Measurements from ENCODE around the gene TMEM184A. TPM values are rescaled to one million over a fixed set of nuclear protein-coding genes. Genes with fewer than 3 reads are reported as not detected.
"Not testable (repeated sequence)": the region's sequence is repeated elsewhere in the genome, so short reads cannot be mapped to it uniquely, and the experiment has no call there.

Gene TMEM184A
- total RNA-seq, 2 donors from 2014 or later, result 4.6 to 5.1 TPM

DNA sequence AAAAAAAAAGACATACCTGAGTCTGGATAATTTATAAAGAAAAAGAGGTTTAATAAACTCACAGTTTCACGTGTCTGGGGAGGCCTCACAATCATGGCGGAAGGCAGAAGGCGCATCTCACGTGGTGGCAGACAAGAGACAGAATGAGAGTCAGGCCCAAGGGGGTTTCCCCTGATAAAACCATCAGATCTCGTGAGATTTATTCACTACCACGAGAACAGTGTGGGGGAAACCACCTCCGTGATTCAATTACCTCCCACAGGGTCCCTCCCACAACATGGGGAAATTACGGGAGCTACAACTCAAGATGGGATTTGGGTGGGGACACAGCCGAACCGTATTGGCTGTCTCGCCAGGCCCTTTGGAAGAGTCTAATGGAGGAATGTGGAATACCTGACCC lies 34.5 kb downstream of the TMEM184A start:
- Histone ChIP-seq H3K27me3 (ENCODE audit: control insufficient read depth, insufficient read depth, low read length, poor library complexity, severe bottlenecking) (peaks cover 4% of the 10 kb centered on the region), H3K36me3 (ENCODE audit: control insufficient read depth, insufficient read depth, low read length) (no peaks in the 10 kb centered on the region), H3K27ac (ENCODE audit: low read depth, low read length) (no peak overlapping the region), H3K9me3 (ENCODE audit: control insufficient read depth, low read length) (peaks cover 8% of the 10 kb centered on the region), H3K4me1 (ENCODE audit: control insufficient read depth, insufficient read depth, low read length) (no peaks in the 10 kb centered on the region), H3K9ac (ENCODE audit: extremely low read depth, low read length, poor library complexity, severe bottlenecking) (no peak overlapping the region), H3K4me3 (ENCODE audit: low read length) (no peak overlapping the region)
- H3K4me1 Mint-ChIP-seq, result no peaks in the 10 kb centered on the region
- no peak overlapping the region for H3K4me3 Mint-ChIP-seq
- H3K36me3 Mint-ChIP-seq (ENCODE audit: low read depth), result no peaks in the 10 kb centered on the region
- WGBS, 2 experiments (ENCODE audit: insufficient coverage in 1 of 2, insufficient read length in 1 of 2), result 93 to 98% methylated on average over 11 of the region's 11 CpGs
- peaks cover 5% of the 10 kb centered on the region for H3K27me3 Mint-ChIP-seq (ENCODE audit: insufficient read depth)
- peaks cover 3% of the 10 kb centered on the region for H3K9me3 Mint-ChIP-seq
- TF ChIP-seq CTCF (conservative IDR thresholded peaks at IDR 0.05), result no peak
- no peak for DNase-seq
- H3K27ac Mint-ChIP-seq, result no peak overlapping the region

DNA sequence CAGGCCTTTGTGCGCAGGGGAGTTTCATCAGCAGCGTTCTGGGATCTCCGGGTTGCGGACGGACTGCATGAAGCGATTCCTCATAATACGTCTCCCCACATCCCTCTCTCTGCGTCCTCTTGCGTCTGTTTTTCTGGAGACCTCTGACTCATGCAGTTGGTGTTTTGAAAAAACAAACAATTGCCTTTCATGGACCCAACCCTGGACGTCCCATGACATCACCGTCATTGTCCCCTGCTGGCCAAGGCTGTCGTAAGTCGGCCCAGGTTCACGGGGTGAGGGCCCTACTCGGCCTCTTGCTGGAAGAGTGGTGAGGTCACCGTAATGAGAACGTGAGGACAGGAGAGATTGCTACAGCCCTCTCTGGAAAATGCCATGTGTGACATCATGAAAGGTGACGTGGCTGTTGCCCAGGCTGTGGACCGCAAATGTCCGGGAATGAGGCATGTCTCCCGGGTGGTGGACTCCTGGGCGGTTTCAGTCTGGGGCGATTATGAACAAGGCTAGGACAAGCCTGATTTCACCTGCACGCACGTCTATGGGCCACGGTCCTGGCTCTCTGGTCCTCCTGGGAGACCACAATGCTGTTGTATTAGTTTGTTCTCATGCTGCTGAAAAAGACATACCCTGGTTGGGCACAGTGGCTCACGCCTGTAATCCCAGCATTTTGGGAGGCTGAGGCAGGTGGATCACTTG lies 35.3 kb downstream of the TMEM184A start:
- Histone ChIP-seq H3K4me1 (ENCODE audit: control insufficient read depth, insufficient read depth, low read length) (no peaks in the 10 kb centered on the region), H3K27ac (ENCODE audit: low read depth, low read length) (no peak overlapping the region), H3K27me3 (ENCODE audit: control insufficient read depth, insufficient read depth, low read length, poor library complexity, severe bottlenecking) (no peaks in the 10 kb centered on the region), H3K9ac (ENCODE audit: extremely low read depth, low read length, poor library complexity, severe bottlenecking) (no peak overlapping the region), H3K9me3 (ENCODE audit: control insufficient read depth, low read length) (peaks cover 8% of the 10 kb centered on the region), H3K36me3 (ENCODE audit: control insufficient read depth, insufficient read depth, low read length) (no peaks in the 10 kb centered on the region), H3K4me3 (ENCODE audit: low read length) (no peak overlapping the region)
- Mint-ChIP-seq H3K9me3 (peaks cover 3% of the 10 kb centered on the region), H3K4me3 (no peak overlapping the region), H3K36me3 (ENCODE audit: low read depth) (no peaks in the 10 kb centered on the region), H3K27me3 (ENCODE audit: insufficient read depth) (peaks cover 5% of the 10 kb centered on the region), H3K27ac (no peak overlapping the region), H3K4me1 (no peaks in the 10 kb centered on the region)
- 87% methylated on average over 23 to 27 of the region's 27 CpGs for WGBS, 2 experiments (ENCODE audit: insufficient coverage in 1 of 2, insufficient read length in 1 of 2)
- DNase-seq, result no peak
- no peak for TF ChIP-seq CTCF (conservative IDR thresholded peaks at IDR 0.05)

DNA sequence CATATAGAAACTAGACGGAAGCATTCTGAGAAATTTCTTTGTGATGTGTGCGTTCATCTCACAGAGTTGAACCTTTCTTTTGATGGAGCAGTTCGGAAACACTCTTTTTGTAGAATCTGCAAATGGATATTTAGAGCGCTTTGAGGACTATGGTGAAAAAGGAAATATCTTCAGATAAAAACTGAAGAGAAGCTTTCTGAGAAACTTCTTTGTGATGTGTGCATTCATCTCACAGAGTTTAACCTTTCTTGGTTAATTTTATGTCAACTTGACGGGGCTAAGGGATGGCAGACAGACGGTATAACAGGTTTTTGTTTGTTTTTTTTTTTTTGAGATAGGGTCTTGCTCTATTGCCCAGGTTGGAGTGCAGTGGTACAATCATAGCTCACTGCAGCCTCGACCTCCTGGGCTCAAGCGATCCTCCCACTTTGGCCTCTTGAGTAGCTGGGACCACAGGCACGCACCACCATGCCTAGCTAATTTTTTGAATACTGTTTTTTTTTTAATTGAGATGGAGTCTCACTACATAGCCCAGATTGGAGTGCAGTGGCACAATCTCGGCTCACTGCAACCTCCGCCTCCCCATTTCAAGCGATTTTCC lies 36.6 kb downstream of the TMEM184A start:
- not testable (repeated sequence) for H3K4me3 Mint-ChIP-seq; H3K9ac ChIP-seq (ENCODE audit: extremely low read depth, low read length, poor library complexity, severe bottlenecking); H3K9me3 ChIP-seq (ENCODE audit: control insufficient read depth, low read length); H3K27me3 Mint-ChIP-seq (ENCODE audit: insufficient read depth); H3K27me3 ChIP-seq (ENCODE audit: control insufficient read depth, insufficient read depth, low read length, poor library complexity, severe bottlenecking); H3K4me1 ChIP-seq (ENCODE audit: control insufficient read depth, insufficient read depth, low read length); H3K27ac ChIP-seq (ENCODE audit: low read depth, low read length); DNase-seq; H3K4me3 ChIP-seq (ENCODE audit: low read length); H3K4me1 Mint-ChIP-seq; H3K36me3 ChIP-seq (ENCODE audit: control insufficient read depth, insufficient read depth, low read length); H3K27ac Mint-ChIP-seq; H3K9me3 Mint-ChIP-seq; H3K36me3 Mint-ChIP-seq (ENCODE audit: low read depth)
- WGBS, 2 experiments (ENCODE audit: insufficient coverage in 1 of 2, insufficient read length in 1 of 2), result 93 to 94% methylated on average over 10 to 12 of the region's 12 CpGs
